ENCODE data around the gene CNTN1. TPM values are rescaled to one million over a fixed set of nuclear protein-coding genes. Genes with fewer than 3 reads are reported as not detected.

The CNTN1 gene
- total and polyA plus RNA-seq, 2 of the 8 experiments (the other 6 are each of a cell fraction or from before 2014, with no cell fraction given): 7.2 to 21.8 TPM

DNA sequence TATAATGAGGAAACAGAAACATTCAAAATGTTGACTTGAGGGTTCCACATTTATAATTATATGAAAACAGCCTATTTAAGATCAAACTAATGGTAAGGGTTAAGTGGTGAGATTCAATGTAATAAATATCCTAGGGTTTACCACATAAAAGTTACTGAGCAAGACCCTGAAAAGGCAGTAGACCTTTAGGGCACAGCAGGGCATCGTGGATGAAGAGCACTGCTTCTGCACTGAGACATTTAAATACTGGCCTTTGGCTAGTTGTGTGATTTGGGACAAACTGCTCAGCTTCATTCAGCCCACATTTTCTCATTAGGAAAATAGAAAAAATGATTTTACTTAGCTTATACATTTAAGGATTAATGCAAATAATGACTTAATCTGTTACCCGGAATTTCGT is 42.0 kb downstream of the CNTN1 start:
- H3K27ac ChIP-seq (ENCODE audit: low read depth, low read length): no peak overlapping the region
- peak overlapping the region in 1 of 2 experiments; percentile 52; a peak in 2 of 4 replicates for H3K4me2 ChIP-seq (ENCODE audit: insufficient read depth in 1 of 2, low read depth in 2 of 2, low read length in 2 of 2)
- H3K36me3 ChIP-seq (ENCODE audit: control insufficient read depth in 2 of 4, insufficient read depth in 4 of 4, low read length in 3 of 4): no peaks in the 10 kb centered on the region
- H4K5ac ChIP-seq (ENCODE audit: insufficient read length, low read depth, low read length): no peak overlapping the region
- no peak overlapping the region for H2AFZ ChIP-seq (ENCODE audit: low read length)
- no peak overlapping the region for H3K4ac ChIP-seq (replicated peaks; ENCODE audit: insufficient read length, low read depth, low read length)
- no peak overlapping the region for H3K23ac ChIP-seq (ENCODE audit: insufficient read length)
- H2BK15ac ChIP-seq (ENCODE audit: low read length): no peak overlapping the region
- no peaks in the 10 kb centered on the region for H3K27me3 ChIP-seq (replicated peaks in 1 of 4; ENCODE audit: control insufficient read depth in 3 of 4, extremely low read depth in 1 of 4, insufficient read depth in 3 of 4, low read length in 3 of 4)
- H3K4me3 ChIP-seq (ENCODE audit: extremely low read depth in 1 of 4, insufficient read depth in 2 of 4, low read depth in 3 of 4, low read length in 4 of 4): peak overlapping the region in 1 of 4 experiments; percentile 27; a peak in 1 of 8 replicates
- CTCF ChIA-PET (ENCODE audit: partially characterized antibody): no interaction called here
- TF ChIP-seq FOSL1 (IDR thresholded peaks at IDR 0.05; ENCODE audit: insufficient read depth, low read depth, low read length) (no peak), USF2 (IDR thresholded peaks at IDR 0.05; ENCODE audit: low read length) (no peak)
- H3K14ac ChIP-seq (ENCODE audit: insufficient read length): no peak overlapping the region
- no peaks in the 10 kb centered on the region for H3K79me1 ChIP-seq (ENCODE audit: low read depth, low read length)
- no peak overlapping the region for H2BK12ac ChIP-seq (ENCODE audit: low read depth, low read length)
- no peak for DNase-seq (ENCODE audit: low read depth in 1 of 2, low spot score in 2 of 2)
- POLR2A ChIA-PET (ENCODE audit: partially characterized antibody): interaction anchor here (1.0 kb wide), 1 partner anchor 13 kb away, joined by 3 read pairs; no protein-coding TSS in a partner anchor
- no peaks in the 10 kb centered on the region for H3K9me3 ChIP-seq (ENCODE audit: insufficient read depth in 2 of 2, low read depth in 1 of 2, low read length in 1 of 2)
- no peaks in the 10 kb centered on the region for H4K20me1 ChIP-seq (replicated peaks in 1 of 2; ENCODE audit: control insufficient read depth in 1 of 2, insufficient read depth in 2 of 2, low read length in 2 of 2)
- H3K79me2 ChIP-seq (ENCODE audit: control insufficient read depth in 1 of 2, insufficient read depth in 2 of 2, low read length in 2 of 2): no peaks in the 10 kb centered on the region
- no peak overlapping the region for H4K8ac ChIP-seq (ENCODE audit: extremely low read depth, insufficient read depth, low read length)
- WGBS, 2 experiments (ENCODE audit: extremely low coverage in 1 of 2, insufficient coverage in 1 of 2, insufficient read length in 1 of 2, insufficient replicate concordance in 2 of 2, low coverage in 1 of 2, low lambda C conversion rate in 2 of 2, missing lambda C conversion rate in 1 of 2): 53% methylated on average over 3 of the region's 3 CpGs; no CpG with 5 or more reads in 1 of the 2 experiments
- H2BK5ac ChIP-seq (ENCODE audit: low read depth, low read length): no peak overlapping the region
- H2BK120ac ChIP-seq (replicated peaks; ENCODE audit: low read depth, low read length): no peak overlapping the region
- H3K56ac ChIP-seq (replicated peaks; ENCODE audit: insufficient read length, low read depth, low read length): no peak overlapping the region
- no peak overlapping the region for H3K9ac ChIP-seq (replicated peaks in 1 of 4; ENCODE audit: extremely low read depth in 1 of 4, low read depth in 3 of 4, low read length in 3 of 4)
- H3K23me2 ChIP-seq (ENCODE audit: low read depth, low read length): no peaks in the 10 kb centered on the region
- H3K4me1 ChIP-seq (replicated peaks in 1 of 4; ENCODE audit: control insufficient read depth in 3 of 4, insufficient read depth in 4 of 4, low read length in 3 of 4): peaks cover 0 to 7% (median 4%) of the 10 kb centered on the region in 4 experiments; a peak in 3 of 7 replicates
- FAIRE-seq: peak; percentile 60
- H2AK5ac ChIP-seq (ENCODE audit: low read depth, low read length): no peak overlapping the region
- no peak overlapping the region for H3K18ac ChIP-seq (ENCODE audit: extremely low read depth, low read length)
- H2BK20ac ChIP-seq (ENCODE audit: low read length): no peak overlapping the region
- no peak overlapping the region for H4K91ac ChIP-seq (replicated peaks; ENCODE audit: insufficient read length, low read length)

Data from H1 (cell line).